ENCODE measurements around the gene TMEM255B. TPM values are rescaled to one million over a fixed set of nuclear protein-coding genes. Genes with fewer than 3 reads are reported as not detected.

The TMEM255B gene
- total and polyA plus RNA-seq, 4 experiments from 2014 or later, result 0.07 to 1.00 (median 0.90) TPM; not detected in 1

GRCh38 chr13:113863524-113864272, 104.7 kb downstream of the TMEM255B start, which contains the start of gene GAS6:
Gene GAS6, minus strand, starts transcription at chr13:113864076. Its CDS starts 156 bp downstream, at chr13:113863920.
- intact Hi-C loops (cut with micrococcal nuclease), result loop anchor here (2.0 kb wide), 1 partner anchor 17 kb away; no protein-coding TSS in a partner anchor

DNA sequence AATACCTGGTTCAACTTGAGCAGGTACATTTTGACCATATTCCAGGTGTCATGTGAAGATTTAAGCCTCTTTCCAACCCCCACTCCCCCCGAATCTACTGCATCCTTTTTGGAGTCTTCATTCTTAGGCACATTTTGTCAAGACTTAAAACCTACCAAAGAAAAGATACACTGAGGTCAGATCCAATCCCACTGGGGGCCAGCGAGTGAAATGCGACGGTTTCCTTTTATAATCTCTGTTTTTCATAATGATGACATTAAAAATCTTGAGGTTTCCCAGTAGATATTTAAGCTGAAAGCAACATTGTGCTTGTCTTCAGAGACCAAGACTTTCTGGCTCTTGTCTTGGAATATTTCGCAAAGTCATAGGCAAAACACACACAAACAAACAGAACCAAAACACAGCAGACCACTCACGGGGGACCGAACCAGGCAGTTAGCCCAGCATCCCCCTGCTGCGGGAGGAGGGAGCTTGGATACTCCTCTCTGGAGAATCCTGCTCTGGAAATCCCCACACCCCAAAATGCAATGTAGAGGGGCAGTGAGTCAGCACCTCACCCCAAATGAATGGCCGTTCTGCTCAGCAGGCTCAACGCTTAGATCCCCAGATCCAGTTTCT, 105.4 kb downstream of the TMEM255B start:
- Histone ChIP-seq H3K9me3 (ENCODE audit: control insufficient read depth in 1 of 2, low read length in 2 of 2) (no peaks in the 10 kb centered on the region), H3K27ac (ENCODE audit: low read depth, low read length) (no peak overlapping the region), H3K4me3 (ENCODE audit: low read length in 2 of 2) (no peak overlapping the region), H3K36me3 (ENCODE audit: insufficient read depth, low read length) (no peaks in the 10 kb centered on the region), H3K4me1 (ENCODE audit: insufficient read depth, low read length) (peaks cover 12% of the 10 kb centered on the region), H3K27me3 (ENCODE audit: insufficient read depth, low read length) (peaks cover 19% of the 10 kb centered on the region)
- Mint-ChIP-seq H3K4me1 (peaks cover 4 to 22% (median 10%) of the 10 kb centered on the region in 4 donors), H3K27ac (peak overlapping the region in 2 of 7 donors; percentile 52 to 71), H3K4me3 (peak overlapping the region; percentile 57 to 90 (median 82)), H3K27me3 (peaks cover 33 to 45% of the 10 kb centered on the region in 2 donors), H3K9me3 (peaks cover 0 to 6% (median 3%) of the 10 kb centered on the region in 8 donors), H3K36me3 (peaks cover 2 to 8% of the 10 kb centered on the region in 2 donors)
- CTCF ChIA-PET (ENCODE audit: partially characterized antibody), result no interaction called here
- DNase-seq, result no peak
- POLR2A ChIA-PET (ENCODE audit: partially characterized antibody), result no interaction called here
- intact Hi-C loops (cut with micrococcal nuclease), result no loop called here

More at GRCh38 chr13:113863524-113864272, 104.7 kb downstream of the TMEM255B start, which contains the start of gene GAS6:
- Histone ChIP-seq H3K27me3 (ENCODE audit: insufficient read depth, low read length) (peaks cover 19% of the 10 kb centered on the region), H3K9me3 (ENCODE audit: control insufficient read depth in 1 of 2, low read length in 2 of 2) (no peaks in the 10 kb centered on the region), H3K4me1 (ENCODE audit: insufficient read depth, low read length) (peaks cover 12% of the 10 kb centered on the region), H3K4me3 (ENCODE audit: low read length in 2 of 2) (no peak within 1 kb of the TSS), H3K27ac (ENCODE audit: low read depth, low read length) (no peak within 1 kb of the TSS), H3K36me3 (ENCODE audit: insufficient read depth, low read length) (no peaks in the 10 kb centered on the region)
- Mint-ChIP-seq H3K4me1 (peaks cover 4 to 26% (median 10%) of the 10 kb centered on the region in 4 donors), H3K27ac (peak within 1 kb of the TSS in 2 of 7 donors; percentile 52 to 71), H3K4me3 (peak within 1 kb of the TSS; percentile 67 to 90 (median 82)), H3K36me3 (peaks cover 2 to 8% of the 10 kb centered on the region in 2 donors), H3K27me3 (peaks cover 29 to 41% of the 10 kb centered on the region in 2 donors), H3K9me3 (peaks cover 0 to 6% (median 3%) of the 10 kb centered on the region in 8 donors)
- peak in 3 of 5 donors; percentile 10 to 26 (median 26) for DNase-seq
- CTCF ChIA-PET (ENCODE audit: partially characterized antibody), result no interaction called here
- POLR2A ChIA-PET (ENCODE audit: partially characterized antibody), result no interaction called here

- peak overlapping the region in 1 of 7 donors; percentile 42 for H3K27ac Mint-ChIP-seq
- intact Hi-C loops (cut with micrococcal nuclease), result no loop called here
- ChIA-PET CTCF (ENCODE audit: partially characterized antibody) (no interaction called here), POLR2A (ENCODE audit: partially characterized antibody) (no interaction called here)
- Histone ChIP-seq H3K4me1 (ENCODE audit: insufficient read depth, low read length) (peaks cover 12% of the 10 kb centered on the region), H3K36me3 (ENCODE audit: insufficient read depth, low read length) (no peaks in the 10 kb centered on the region), H3K27me3 (ENCODE audit: insufficient read depth, low read length) (peaks cover 19% of the 10 kb centered on the region), H3K4me3 (ENCODE audit: low read length in 2 of 2) (no peak overlapping the region), H3K9me3 (ENCODE audit: control insufficient read depth in 1 of 2, low read length in 2 of 2) (no peaks in the 10 kb centered on the region), H3K27ac (ENCODE audit: low read depth, low read length) (no peak overlapping the region)
- H3K9me3 Mint-ChIP-seq, result peaks cover 0 to 6% (median 3%) of the 10 kb centered on the region in 8 donors
- peaks cover 36 to 48% of the 10 kb centered on the region in 2 donors for H3K27me3 Mint-ChIP-seq
- H3K4me1 Mint-ChIP-seq, result peaks cover 4 to 21% (median 10%) of the 10 kb centered on the region in 4 donors
- peak overlapping the region; percentile 0 to 69 (median 50) for H3K4me3 Mint-ChIP-seq
- DNase-seq, result no peak
- H3K36me3 Mint-ChIP-seq, result peaks cover 2 to 8% of the 10 kb centered on the region in 2 donors
These were observed 106.4 kb downstream of the TMEM255B start for GRCh38 chr13:113865427-113865826.

Other genes with a start within 250 kb of the TMEM255B start
- 10 to 100 TPM; 20.7 to 21.5 TPM for gene TFDP1, start 174.5 kb upstream of the TMEM255B start, total RNA-seq
- 10 to 100 TPM; 57.2 to 63.4 TPM for gene TFDP1, start 174.5 kb upstream of the TMEM255B start, polyA plus RNA-seq
- gene ATP4B, start 101.0 kb upstream of the TMEM255B start, total RNA-seq, result not detected
- gene ATP4B, start 101.0 kb upstream of the TMEM255B start, polyA plus RNA-seq, result under 1 TPM in 1 of 2 donors, not detected in 1; 0.21 TPM
- not detected for gene GRK1, start 92.0 kb upstream of the TMEM255B start, total RNA-seq
- not detected for gene GRK1, start 92.0 kb upstream of the TMEM255B start, polyA plus RNA-seq
- 10 to 100 TPM; 16.5 to 17.2 TPM for gene GAS6, start 104.8 kb downstream of the TMEM255B start, total RNA-seq
- 1 to 10 TPM in 1 of 2 donors, under 1 TPM in 1; 0.39 to 1.1 TPM for gene GAS6, start 104.8 kb downstream of the TMEM255B start, polyA plus RNA-seq
- gene C13orf46, start 214.8 kb downstream of the TMEM255B start, total RNA-seq, result 10 to 100 TPM; 13.9 to 14.2 TPM
- gene C13orf46, start 214.8 kb downstream of the TMEM255B start, polyA plus RNA-seq, result 1 to 10 TPM in 1 of 2 donors, not detected in 1; 1.5 TPM

Measured in CD4-positive, alpha-beta memory T cell (primary cell).